Measurements from ENCODE around the gene MRPL16. TPM values are rescaled to one million over a fixed set of nuclear protein-coding genes. Genes with fewer than 3 reads are reported as not detected.

The MRPL16 gene
- polyA plus RNA-seq, 1 of the 3 experiments (the other 2 are of a cell fraction): 77.6 TPM

DNA sequence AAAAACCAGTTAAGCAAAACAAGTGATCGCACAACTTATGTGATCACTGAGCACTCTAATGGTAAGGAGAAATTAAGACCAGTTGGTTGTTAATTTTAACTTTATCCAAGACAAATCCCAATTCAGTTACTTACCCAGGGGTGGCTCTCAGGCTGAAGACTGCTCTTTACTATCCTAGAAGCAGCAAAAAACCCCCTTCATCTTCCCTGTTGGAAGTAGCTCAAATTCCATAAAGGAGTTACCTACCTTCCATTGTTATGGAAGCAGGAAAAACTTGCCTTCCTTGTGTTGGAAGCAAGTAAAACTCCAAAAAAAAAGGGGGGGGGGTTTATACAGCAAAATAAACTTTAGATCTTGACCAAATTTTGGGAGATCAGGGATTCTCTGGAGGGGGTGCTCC, 5.2 kb upstream of the MRPL16 start:
- Histone ChIP-seq H3K79me2 (ENCODE audit: insufficient read depth) (no peaks in the 10 kb centered on the region), H3K27me3 (ENCODE audit: insufficient read depth) (no peaks in the 10 kb centered on the region), H3K9ac (no peak overlapping the region), H3K36me3 (replicated peaks in 1 of 2; ENCODE audit: control insufficient read depth in 1 of 2, insufficient read depth in 2 of 2, low read length in 1 of 2) (no peaks in the 10 kb centered on the region), H3K4me3 (ENCODE audit: low read depth in 2 of 2, low read length in 1 of 2) (no peak overlapping the region), H3K4me2 (no peak overlapping the region), H3K9me3 (no peaks in the 10 kb centered on the region), H4K20me1 (ENCODE audit: insufficient read depth) (no peaks in the 10 kb centered on the region), H2AFZ (ENCODE audit: low read depth) (no peak overlapping the region), H3K4me1 (ENCODE audit: control insufficient read depth in 1 of 2, insufficient read depth in 2 of 2, low read depth in 1 of 2, low read length in 1 of 2) (no peaks in the 10 kb centered on the region; a peak in 1 of 4 replicates), H3K27ac (ENCODE audit: low read depth in 2 of 2, low read length in 1 of 2) (no peak overlapping the region), H3K9me2 (no peaks in the 10 kb centered on the region), H3F3A (replicated peaks; ENCODE audit: insufficient read depth) (no peaks in the 10 kb centered on the region)
- no peak for TF ChIP-seq MXI1 (IDR thresholded peaks at IDR 0.05; ENCODE audit: low read depth, low read length)
- no peak for TF ChIP-seq TCF12 (IDR thresholded peaks at IDR 0.05)
- TF ChIP-seq GABPA (IDR thresholded peaks at IDR 0.05; ENCODE audit: low read depth): no peak
- TF ChIP-seq, protein P1, sequence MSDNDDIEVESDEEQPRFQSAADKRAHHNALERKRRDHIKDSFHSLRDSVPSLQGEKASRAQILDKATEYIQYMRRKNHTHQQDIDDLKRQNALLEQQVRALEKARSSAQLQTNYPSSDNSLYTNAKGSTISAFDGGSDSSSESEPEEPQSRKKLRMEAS (IDR thresholded peaks at IDR 0.05; ENCODE audit: low read depth): no peak
- TF ChIP-seq, protein P2, sequence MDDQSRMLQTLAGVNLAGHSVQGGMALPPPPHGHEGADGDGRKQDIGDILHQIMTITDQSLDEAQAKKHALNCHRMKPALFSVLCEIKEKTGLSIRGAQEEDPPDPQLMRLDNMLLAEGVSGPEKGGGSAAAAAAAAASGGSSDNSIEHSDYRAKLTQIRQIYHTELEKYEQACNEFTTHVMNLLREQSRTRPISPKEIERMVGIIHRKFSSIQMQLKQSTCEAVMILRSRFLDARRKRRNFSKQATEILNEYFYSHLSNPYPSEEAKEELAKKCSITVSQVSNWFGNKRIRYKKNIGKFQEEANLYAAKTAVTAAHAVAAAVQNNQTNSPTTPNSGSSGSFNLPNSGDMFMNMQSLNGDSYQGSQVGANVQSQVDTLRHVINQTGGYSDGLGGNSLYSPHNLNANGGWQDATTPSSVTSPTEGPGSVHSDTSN (IDR thresholded peaks at IDR 0.05): no peak
- POLR2A ChIA-PET: no interaction called here
- CTCF ChIA-PET: no interaction called here
- DNase-seq: no peak
- WGBS (ENCODE audit: low lambda C conversion rate): 80% methylated on average over 1 of the region's 1 CpG

DNA sequence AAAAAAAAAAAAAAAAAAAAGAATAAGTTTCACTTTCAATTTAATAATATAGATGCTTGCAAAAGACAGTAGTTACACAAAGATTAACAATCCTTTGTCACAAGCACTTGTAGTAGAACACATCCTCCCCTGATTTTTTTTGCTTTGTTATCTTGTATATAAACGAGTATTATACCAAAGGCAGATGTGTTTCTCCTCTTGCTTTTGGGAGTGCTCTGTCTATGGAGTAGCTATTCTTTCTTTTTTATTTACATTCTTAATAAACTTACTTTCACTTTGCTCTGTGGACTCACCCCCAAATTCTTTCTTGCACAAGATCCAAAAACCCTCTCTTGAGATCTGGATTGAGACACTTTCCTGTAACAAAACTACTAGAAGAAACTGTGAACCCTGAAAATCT, 3.4 kb upstream of the MRPL16 start:
- no peak overlapping the region for H3K9ac ChIP-seq
- H3K27ac ChIP-seq (ENCODE audit: low read depth in 2 of 2, low read length in 1 of 2): no peak overlapping the region
- POLR2A ChIA-PET: no interaction called here
- no peaks in the 10 kb centered on the region for H3K9me2 ChIP-seq
- H3K4me2 ChIP-seq: no peak overlapping the region
- H3K9me3 ChIP-seq: no peaks in the 10 kb centered on the region
- peaks cover 0 to 5% of the 10 kb centered on the region in 2 experiments; a peak in 2 of 4 replicates for H3K4me1 ChIP-seq (ENCODE audit: control insufficient read depth in 1 of 2, insufficient read depth in 2 of 2, low read depth in 1 of 2, low read length in 1 of 2)
- H2AFZ ChIP-seq (ENCODE audit: low read depth): no peak overlapping the region
- no peaks in the 10 kb centered on the region for H4K20me1 ChIP-seq (ENCODE audit: insufficient read depth)
- H3K36me3 ChIP-seq (replicated peaks in 1 of 2; ENCODE audit: control insufficient read depth in 1 of 2, insufficient read depth in 2 of 2, low read length in 1 of 2): peaks cover 0 to 3% of the 10 kb centered on the region in 2 experiments
- 36% methylated on average over 1 of the region's 1 CpG for WGBS (ENCODE audit: low lambda C conversion rate)
- DNase-seq: no peak
- peaks cover 1% of the 10 kb centered on the region for H3F3A ChIP-seq (replicated peaks; ENCODE audit: insufficient read depth)
- 0 out of 4 replicates have a peak overlapping the region, but pooled peaks of 1 of the 2 experiments have one; percentile 10 for H3K4me3 ChIP-seq (ENCODE audit: low read depth in 2 of 2, low read length in 1 of 2)
- TF ChIP-seq MXI1 (IDR thresholded peaks at IDR 0.05; ENCODE audit: low read depth, low read length): no peak
- no peak for TF ChIP-seq EP300 (IDR thresholded peaks at IDR 0.05; ENCODE audit: borderline replicate concordance in 1 of 2, low read depth in 1 of 2, low read length in 1 of 2)
- TF ChIP-seq RAD21 (IDR thresholded peaks at IDR 0.05; ENCODE audit: low read length): no peak
- no peak for TF ChIP-seq TCF12 (IDR thresholded peaks at IDR 0.05)
- TF ChIP-seq SIN3A (IDR thresholded peaks at IDR 0.05; ENCODE audit: borderline replicate concordance, low read depth, low read length): no peak
- no peak for TF ChIP-seq RCOR1 (IDR thresholded peaks at IDR 0.05; ENCODE audit: low read length)
- TF ChIP-seq, protein P3, sequence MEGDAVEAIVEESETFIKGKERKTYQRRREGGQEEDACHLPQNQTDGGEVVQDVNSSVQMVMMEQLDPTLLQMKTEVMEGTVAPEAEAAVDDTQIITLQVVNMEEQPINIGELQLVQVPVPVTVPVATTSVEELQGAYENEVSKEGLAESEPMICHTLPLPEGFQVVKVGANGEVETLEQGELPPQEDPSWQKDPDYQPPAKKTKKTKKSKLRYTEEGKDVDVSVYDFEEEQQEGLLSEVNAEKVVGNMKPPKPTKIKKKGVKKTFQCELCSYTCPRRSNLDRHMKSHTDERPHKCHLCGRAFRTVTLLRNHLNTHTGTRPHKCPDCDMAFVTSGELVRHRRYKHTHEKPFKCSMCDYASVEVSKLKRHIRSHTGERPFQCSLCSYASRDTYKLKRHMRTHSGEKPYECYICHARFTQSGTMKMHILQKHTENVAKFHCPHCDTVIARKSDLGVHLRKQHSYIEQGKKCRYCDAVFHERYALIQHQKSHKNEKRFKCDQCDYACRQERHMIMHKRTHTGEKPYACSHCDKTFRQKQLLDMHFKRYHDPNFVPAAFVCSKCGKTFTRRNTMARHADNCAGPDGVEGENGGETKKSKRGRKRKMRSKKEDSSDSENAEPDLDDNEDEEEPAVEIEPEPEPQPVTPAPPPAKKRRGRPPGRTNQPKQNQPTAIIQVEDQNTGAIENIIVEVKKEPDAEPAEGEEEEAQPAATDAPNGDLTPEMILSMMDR (IDR thresholded peaks at IDR 0.05): no peak
- TF ChIP-seq FOSL2 (IDR thresholded peaks at IDR 0.05; ENCODE audit: borderline replicate concordance, low read depth): no peak
- H3K27me3 ChIP-seq (ENCODE audit: insufficient read depth): no peaks in the 10 kb centered on the region
- CTCF ChIA-PET: no interaction called here
- peaks cover 12% of the 10 kb centered on the region for H3K79me2 ChIP-seq (ENCODE audit: insufficient read depth)
